Ectodermal cell (in vitro differentiated cells): ENCODE results near the gene FHOD3.

Source experiments
- H3K27ac ChIP-seq: 2 replicates; pipeline ENCODE4 v1.7.0; 2013; ENCODE audit warnings: mild to moderate bottlenecking, low read depth, low read length; ENCODE audit not compliant: insufficient read depth, poor library complexity, severe bottlenecking
- H3K27me3 ChIP-seq: 2 replicates; pipeline ENCODE4 v1.7.0; 2013; ENCODE audit warnings: mild to moderate bottlenecking, low read length; ENCODE audit not compliant: insufficient read depth, control insufficient read depth, poor library complexity, severe bottlenecking
- H3K36me3 ChIP-seq: one replicate; pipeline ENCODE4 v1.7.0; 2013; ENCODE audit warnings: low read length; ENCODE audit not compliant: control insufficient read depth, insufficient read depth
- H3K4me1 ChIP-seq: one replicate; pipeline ENCODE4 v1.7.0; 2013; ENCODE audit warnings: low read length; ENCODE audit not compliant: control insufficient read depth, insufficient read depth
- H3K4me3 ChIP-seq: 2 replicates; pipeline ENCODE4 v1.7.0; 2013; ENCODE audit warnings: low read depth, low read length, control low read depth; ENCODE audit not compliant: insufficient read depth
- H3K9me3 ChIP-seq: 2 replicates; pipeline ENCODE4 v1.7.0; 2013; ENCODE audit warnings: mild to moderate bottlenecking, low read length, moderate library complexity; ENCODE audit not compliant: control insufficient read depth
- WGBS, 2 experiments: methylation state at CpG; one replicate each; pipeline ENCODE4 v1.1.7; 2013; ENCODE audit warnings: missing lambda C conversion rate in 2 of 2; 5-methylcytosine and 5-hydroxymethylcytosine counted together

The FHOD3 gene

DNA sequence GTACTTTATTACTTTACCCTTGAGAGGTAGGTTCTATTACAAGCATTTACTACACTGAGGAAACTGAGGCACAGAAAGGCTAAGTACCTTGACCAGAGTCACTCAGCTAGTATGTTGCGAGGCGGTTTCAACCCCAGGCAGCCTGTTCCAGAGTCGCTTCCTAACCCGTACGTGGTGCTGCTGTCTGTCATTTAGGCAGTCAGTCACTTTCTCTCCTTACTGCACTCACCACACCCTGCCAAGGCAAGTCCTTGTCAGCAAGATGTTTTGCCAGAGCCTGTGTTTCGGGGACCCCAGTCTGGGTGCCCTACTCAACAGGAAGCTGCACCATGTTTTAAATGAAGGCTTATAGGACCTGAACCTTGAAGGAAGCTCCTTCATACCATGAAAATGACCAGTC, 356.4 kb downstream of the FHOD3 start:
- no peaks in the 10 kb centered on the region for H3K27me3 ChIP-seq
- no peaks in the 10 kb centered on the region for H3K36me3 ChIP-seq
- 94 to 96% methylated on average over 6 of the region's 6 CpGs for WGBS, 2 experiments
- no peak overlapping the region for H3K4me3 ChIP-seq
- H3K9me3 ChIP-seq, result no peaks in the 10 kb centered on the region
- no peak overlapping the region for H3K27ac ChIP-seq
- peaks cover 13% of the 10 kb centered on the region for H3K4me1 ChIP-seq

DNA sequence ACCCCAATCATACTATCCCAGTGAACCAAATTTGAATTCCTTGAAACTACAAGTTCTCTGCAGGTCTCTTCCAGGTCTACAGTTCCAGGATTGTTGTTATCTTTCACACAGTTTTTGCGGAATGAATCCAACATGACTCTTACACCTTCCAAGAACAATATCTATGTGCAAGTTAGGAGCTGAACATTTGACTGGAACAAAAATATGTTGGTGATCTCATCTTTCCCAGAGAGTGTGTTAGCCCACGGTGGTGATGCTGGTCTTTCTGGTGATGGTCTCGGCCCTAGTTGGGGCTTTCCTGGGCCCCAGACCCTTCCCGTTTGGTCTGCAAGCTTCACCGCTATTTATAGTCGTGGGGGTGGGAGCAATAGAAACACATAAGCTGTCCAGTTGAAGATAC, 357.6 kb downstream of the FHOD3 start:
- no peak overlapping the region for H3K27ac ChIP-seq

DNA sequence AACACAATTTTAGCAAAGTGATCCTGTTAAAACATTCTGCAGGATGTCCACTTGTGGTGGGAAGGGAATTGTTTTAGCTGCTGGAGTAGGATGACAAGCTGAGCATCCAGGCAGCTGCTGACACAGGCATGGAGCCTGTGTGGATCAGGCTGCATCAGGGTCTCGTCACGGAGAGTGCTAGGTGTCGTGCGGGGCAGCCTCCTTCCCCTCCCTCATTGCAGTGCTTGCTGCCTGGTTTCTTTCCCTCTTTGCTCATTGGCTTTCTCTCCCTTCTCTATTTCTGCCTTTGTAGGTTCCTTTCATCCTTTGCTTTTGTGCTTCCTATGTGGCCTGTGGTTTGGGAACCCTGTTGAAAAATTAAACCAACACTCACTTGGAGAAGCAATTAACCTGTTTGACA, 358.4 kb downstream of the FHOD3 start:
- Histone ChIP-seq H3K36me3 (no peaks in the 10 kb centered on the region), H3K4me3 (no peak overlapping the region), H3K9me3 (no peaks in the 10 kb centered on the region), H3K4me1 (peaks cover 4% of the 10 kb centered on the region), H3K27ac (no peak overlapping the region), H3K27me3 (no peaks in the 10 kb centered on the region)
- 53 to 56% methylated on average over 4 of the region's 4 CpGs for WGBS, 2 experiments

More for the DNA sequence above, 357.6 kb downstream of the FHOD3 start:
- no peak overlapping the region for H3K4me3 ChIP-seq
- H3K9me3 ChIP-seq, result no peaks in the 10 kb centered on the region
- no peaks in the 10 kb centered on the region for H3K27me3 ChIP-seq
- WGBS, 2 experiments, result 91 to 97% methylated on average over 6 of the region's 6 CpGs
- H3K36me3 ChIP-seq, result no peaks in the 10 kb centered on the region
- peaks cover 12% of the 10 kb centered on the region for H3K4me1 ChIP-seq

DNA sequence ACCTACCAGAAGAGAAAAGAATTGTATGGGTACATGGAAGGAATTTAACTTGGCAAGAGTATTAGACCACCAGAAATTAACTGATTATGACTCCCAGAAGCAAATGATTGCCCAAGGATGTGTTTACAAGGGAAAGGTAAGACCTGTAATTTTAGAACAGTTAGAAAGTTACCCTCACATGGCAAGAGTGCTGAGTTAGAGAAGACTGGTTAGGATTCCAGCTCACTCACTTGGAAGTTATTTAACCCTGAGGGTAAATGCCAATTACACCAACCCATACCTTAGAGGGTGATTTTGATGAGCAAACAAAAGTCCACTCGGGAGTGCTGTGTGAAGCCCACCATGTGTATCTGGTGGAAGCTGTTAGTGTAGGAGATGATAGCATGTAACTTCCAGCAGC, 361.1 kb downstream of the FHOD3 start:
- H3K4me3 ChIP-seq, result no peak overlapping the region
- no peaks in the 10 kb centered on the region for H3K27me3 ChIP-seq
- no peaks in the 10 kb centered on the region for H3K4me1 ChIP-seq
- no peaks in the 10 kb centered on the region for H3K9me3 ChIP-seq
- 80 to 100% methylated on average over 1 of the region's 1 CpG for WGBS, 2 experiments
- no peaks in the 10 kb centered on the region for H3K36me3 ChIP-seq
- H3K27ac ChIP-seq, result no peak overlapping the region

DNA sequence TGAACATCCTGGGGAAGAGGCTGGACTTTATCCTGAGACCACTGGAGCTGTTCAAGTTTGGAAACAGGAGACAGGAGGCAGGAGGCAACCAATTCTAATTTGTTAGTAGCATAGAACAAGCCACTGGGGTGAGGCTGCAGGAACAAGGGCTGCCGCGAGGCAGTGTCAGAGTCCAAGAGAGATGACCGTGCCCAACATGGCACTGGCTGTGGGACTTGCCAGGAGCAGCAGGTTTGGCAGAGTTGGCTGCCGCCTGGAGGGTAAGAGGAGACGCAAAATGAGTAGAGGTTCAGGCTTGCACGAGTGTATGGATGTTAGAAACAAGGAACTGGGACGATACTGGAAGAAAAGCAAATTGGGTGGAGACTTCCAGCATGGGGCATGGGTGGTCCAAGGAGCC, 362.8 kb downstream of the FHOD3 start:
- H3K27ac ChIP-seq, result no peak overlapping the region
- 96% methylated on average over 7 of the region's 7 CpGs for WGBS, 2 experiments
- no peaks in the 10 kb centered on the region for H3K36me3 ChIP-seq
- no peaks in the 10 kb centered on the region for H3K4me1 ChIP-seq
- no peak overlapping the region for H3K4me3 ChIP-seq
- no peaks in the 10 kb centered on the region for H3K9me3 ChIP-seq
- no peaks in the 10 kb centered on the region for H3K27me3 ChIP-seq

DNA sequence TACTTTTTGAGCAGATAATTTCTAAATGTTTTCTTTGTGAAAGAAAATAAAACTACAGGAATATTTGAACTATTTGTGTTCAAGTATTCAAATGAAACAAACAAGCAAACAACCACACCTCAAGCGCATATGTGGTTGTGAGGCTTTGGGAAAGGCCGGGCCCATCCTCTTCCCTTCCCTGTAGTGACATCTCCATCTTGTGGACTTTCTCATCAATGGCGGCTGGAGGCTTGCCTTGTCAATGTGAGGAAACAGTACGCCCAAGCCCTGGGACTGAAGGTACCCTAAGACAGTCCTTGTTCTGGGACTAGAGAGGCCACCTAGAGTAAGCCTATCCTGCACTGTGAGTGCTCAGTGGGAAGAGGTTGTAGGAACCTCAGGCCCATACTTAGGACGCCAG, 364.5 kb downstream of the FHOD3 start:
- no peak overlapping the region for H3K4me3 ChIP-seq
- no peaks in the 10 kb centered on the region for H3K36me3 ChIP-seq
- H3K27me3 ChIP-seq, result no peaks in the 10 kb centered on the region
- no peak overlapping the region for H3K27ac ChIP-seq
- no peaks in the 10 kb centered on the region for H3K9me3 ChIP-seq
- no peaks in the 10 kb centered on the region for H3K4me1 ChIP-seq
- WGBS, 2 experiments, result 79 to 84% methylated on average over 5 of the region's 5 CpGs

DNA sequence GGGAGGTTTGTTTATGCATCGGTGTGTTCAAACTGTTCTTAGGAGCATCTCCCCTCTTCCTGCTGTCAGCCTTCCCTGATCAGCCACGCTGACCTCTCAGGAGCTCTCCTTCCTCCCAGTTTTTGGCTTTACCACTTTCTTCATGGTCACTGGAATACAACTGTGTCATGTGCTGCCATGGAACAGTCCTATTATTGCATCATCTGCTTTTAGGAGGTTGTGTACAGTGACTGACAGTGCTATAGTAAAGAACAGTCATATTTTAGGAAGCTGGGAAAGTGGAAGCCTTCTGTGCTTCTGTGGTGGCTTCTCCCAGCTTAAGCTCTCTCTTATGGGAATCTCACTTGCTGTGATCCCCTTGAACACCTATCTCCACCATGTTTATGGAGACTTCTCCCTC, 365.8 kb downstream of the FHOD3 start:
- Histone ChIP-seq H3K4me3 (no peak overlapping the region), H3K9me3 (no peaks in the 10 kb centered on the region), H3K36me3 (no peaks in the 10 kb centered on the region), H3K27me3 (no peaks in the 10 kb centered on the region), H3K27ac (no peak overlapping the region), H3K4me1 (no peaks in the 10 kb centered on the region)
- WGBS, 2 experiments, result 93 to 95% methylated on average over 2 of the region's 2 CpGs

DNA sequence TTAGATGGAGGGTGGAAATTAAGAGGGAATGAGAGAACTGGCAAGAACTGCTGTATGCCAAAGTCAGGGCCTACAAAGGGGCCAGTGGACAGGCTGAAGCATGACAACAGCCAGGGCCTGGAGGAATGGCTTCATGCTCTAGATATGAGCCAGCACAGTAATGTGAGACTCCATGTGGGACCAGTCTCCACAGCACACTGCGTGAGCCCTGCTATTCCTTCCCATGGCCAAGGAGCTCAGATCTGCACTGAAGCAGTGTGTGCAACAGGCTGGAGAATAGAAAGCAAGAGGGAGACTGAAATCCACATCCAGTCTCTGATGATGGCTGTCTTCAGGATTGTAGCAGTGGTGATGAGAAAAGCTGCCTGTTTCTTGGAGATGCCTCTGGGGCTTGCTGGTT, 368.4 kb downstream of the FHOD3 start:
- H3K36me3 ChIP-seq, result no peaks in the 10 kb centered on the region
- H3K4me3 ChIP-seq, result no peak overlapping the region
- no peaks in the 10 kb centered on the region for H3K9me3 ChIP-seq
- H3K27ac ChIP-seq, result no peak overlapping the region
- H3K4me1 ChIP-seq, result no peaks in the 10 kb centered on the region
- no peaks in the 10 kb centered on the region for H3K27me3 ChIP-seq
- 95 to 97% methylated on average over 1 of the region's 1 CpG for WGBS, 2 experiments

DNA sequence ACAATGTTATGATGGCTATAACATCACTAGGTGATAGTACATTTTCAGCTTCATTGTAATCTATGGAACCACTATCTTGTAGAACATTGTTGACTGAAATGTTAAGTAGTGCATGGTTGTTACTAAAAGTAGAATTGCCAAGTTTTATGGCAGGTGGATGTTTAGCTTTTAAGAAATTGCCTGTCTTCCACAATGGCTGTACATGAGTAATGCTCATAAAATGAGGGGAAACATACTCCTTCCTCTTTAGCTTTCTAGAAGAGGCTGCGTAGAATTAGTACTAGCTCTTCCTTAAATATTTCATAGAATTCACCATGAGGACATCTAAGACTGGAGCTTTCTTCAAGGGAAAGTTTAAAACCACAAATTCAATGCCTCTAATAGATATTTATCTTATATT, 370.3 kb downstream of the FHOD3 start:
- 92 to 100% methylated on average over 1 of the region's 1 CpG for WGBS, 2 experiments

DNA sequence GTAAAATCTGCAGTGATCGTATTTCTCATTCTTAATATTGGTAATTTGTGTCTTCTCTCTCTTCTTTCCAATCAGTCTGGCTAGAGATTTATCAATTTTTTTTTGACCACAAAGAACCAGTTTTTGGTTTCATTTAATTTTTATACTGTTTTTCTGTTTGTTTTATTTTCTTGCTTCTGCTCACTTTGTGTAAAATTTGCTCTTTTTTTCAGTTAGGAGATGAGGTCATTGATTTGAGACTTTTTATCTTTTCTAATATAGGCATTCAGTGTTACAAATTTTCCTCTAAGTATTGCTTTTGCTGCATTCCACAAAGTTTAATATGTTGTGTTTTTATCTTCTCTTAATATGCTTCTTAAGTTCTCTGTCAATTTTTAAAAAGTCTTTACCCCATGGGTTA, 370.8 kb downstream of the FHOD3 start:
- H3K27ac ChIP-seq, result no peak overlapping the region
- 100% methylated on average over 1 of the region's 1 CpG; no CpG with 5 or more reads in 1 of the 2 experiments for WGBS, 2 experiments
- H3K4me3 ChIP-seq, result no peak overlapping the region

More for the DNA sequence above, 370.3 kb downstream of the FHOD3 start:
- Histone ChIP-seq H3K27ac (no peak overlapping the region), H3K36me3 (no peaks in the 10 kb centered on the region), H3K9me3 (no peaks in the 10 kb centered on the region), H3K4me1 (no peaks in the 10 kb centered on the region), H3K27me3 (no peaks in the 10 kb centered on the region), H3K4me3 (no peak overlapping the region)

More for the DNA sequence above, 370.8 kb downstream of the FHOD3 start:
- Histone ChIP-seq H3K4me1 (no peaks in the 10 kb centered on the region), H3K36me3 (no peaks in the 10 kb centered on the region), H3K9me3 (no peaks in the 10 kb centered on the region), H3K27me3 (no peaks in the 10 kb centered on the region)
